ENCODE results near the gene ARHGAP24. TPM values are rescaled to one million over a fixed set of nuclear protein-coding genes. Genes with fewer than 3 reads are reported as not detected.

Gene ARHGAP24
- total RNA-seq, 2 donors from 2014 or later, result 4.2 to 5.2 TPM

- no peak overlapping the region for H3K4me3 ChIP-seq
- no peaks in the 10 kb centered on the region for H3K27me3 ChIP-seq
- H3K36me3 ChIP-seq, result no peaks in the 10 kb centered on the region
- H3K27ac ChIP-seq, result no peak overlapping the region
- no peaks in the 10 kb centered on the region for H3K9me3 ChIP-seq
- TF ChIP-seq, protein P1, sequence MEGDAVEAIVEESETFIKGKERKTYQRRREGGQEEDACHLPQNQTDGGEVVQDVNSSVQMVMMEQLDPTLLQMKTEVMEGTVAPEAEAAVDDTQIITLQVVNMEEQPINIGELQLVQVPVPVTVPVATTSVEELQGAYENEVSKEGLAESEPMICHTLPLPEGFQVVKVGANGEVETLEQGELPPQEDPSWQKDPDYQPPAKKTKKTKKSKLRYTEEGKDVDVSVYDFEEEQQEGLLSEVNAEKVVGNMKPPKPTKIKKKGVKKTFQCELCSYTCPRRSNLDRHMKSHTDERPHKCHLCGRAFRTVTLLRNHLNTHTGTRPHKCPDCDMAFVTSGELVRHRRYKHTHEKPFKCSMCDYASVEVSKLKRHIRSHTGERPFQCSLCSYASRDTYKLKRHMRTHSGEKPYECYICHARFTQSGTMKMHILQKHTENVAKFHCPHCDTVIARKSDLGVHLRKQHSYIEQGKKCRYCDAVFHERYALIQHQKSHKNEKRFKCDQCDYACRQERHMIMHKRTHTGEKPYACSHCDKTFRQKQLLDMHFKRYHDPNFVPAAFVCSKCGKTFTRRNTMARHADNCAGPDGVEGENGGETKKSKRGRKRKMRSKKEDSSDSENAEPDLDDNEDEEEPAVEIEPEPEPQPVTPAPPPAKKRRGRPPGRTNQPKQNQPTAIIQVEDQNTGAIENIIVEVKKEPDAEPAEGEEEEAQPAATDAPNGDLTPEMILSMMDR (IDR thresholded peaks at IDR 0.05), result no peak
- no peak overlapping the region for H3K9ac ChIP-seq (ENCODE audit: low read depth in 2 of 2, low read length in 2 of 2)
- DNase-seq, result no peak
- intact Hi-C loops (cut with DNase I), result no loop called here
- no peaks in the 10 kb centered on the region for H3K4me1 ChIP-seq
These were observed 266.4 kb downstream of the ARHGAP24 start for GRCh38 chr4:85741381-85741780.

GRCh38 chr4:85741921-85742591 lies 267.1 kb downstream of the ARHGAP24 start:
- no peak for DNase-seq
- no peak overlapping the region for H3K27ac ChIP-seq

DNA sequence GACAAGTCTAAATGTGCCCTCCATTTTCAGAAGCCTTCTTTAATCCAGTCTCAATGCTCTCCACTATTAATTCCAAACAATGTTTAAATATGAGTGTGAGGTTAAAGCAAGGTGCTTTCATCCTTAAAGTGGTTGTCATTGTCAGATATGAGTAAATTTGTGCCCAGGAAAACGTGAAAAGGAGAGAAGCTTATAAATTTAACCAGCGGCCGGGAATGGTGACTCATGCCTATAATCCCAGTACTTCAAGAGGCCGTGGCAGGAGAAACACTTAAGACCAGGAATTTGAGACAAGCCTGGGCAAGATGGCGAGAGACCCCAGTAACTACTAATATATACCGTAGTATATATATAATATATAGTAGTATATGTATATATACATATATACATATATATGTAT lies 270.0 kb downstream of the ARHGAP24 start:
- Histone ChIP-seq H3K4me3 (no peak overlapping the region), H3K27me3 (no peaks in the 10 kb centered on the region), H3K36me3 (no peaks in the 10 kb centered on the region), H3K9me3 (no peaks in the 10 kb centered on the region), H3K4me1 (no peaks in the 10 kb centered on the region), H3K9ac (ENCODE audit: low read depth in 2 of 2, low read length in 2 of 2) (no peak overlapping the region), H3K27ac (no peak overlapping the region)
- TF ChIP-seq, protein P1 (IDR thresholded peaks at IDR 0.05), result no peak
- intact Hi-C loops (cut with DNase I), result loop anchor here (5.0 kb wide), 1 partner anchor 598 kb away; no protein-coding TSS in a partner anchor
- DNase-seq, result no peak

More at GRCh38 chr4:85741921-85742591, 267.1 kb downstream of the ARHGAP24 start:
- no peak overlapping the region for H3K9ac ChIP-seq (ENCODE audit: low read depth in 2 of 2, low read length in 2 of 2)
- no peaks in the 10 kb centered on the region for H3K9me3 ChIP-seq
- H3K36me3 ChIP-seq, result no peaks in the 10 kb centered on the region
- TF ChIP-seq, protein P1 (IDR thresholded peaks at IDR 0.05), result no peak
- H3K27me3 ChIP-seq, result no peaks in the 10 kb centered on the region
- H3K4me3 ChIP-seq, result no peak overlapping the region
- no peaks in the 10 kb centered on the region for H3K4me1 ChIP-seq
- intact Hi-C loops (cut with DNase I), result no loop called here

DNA sequence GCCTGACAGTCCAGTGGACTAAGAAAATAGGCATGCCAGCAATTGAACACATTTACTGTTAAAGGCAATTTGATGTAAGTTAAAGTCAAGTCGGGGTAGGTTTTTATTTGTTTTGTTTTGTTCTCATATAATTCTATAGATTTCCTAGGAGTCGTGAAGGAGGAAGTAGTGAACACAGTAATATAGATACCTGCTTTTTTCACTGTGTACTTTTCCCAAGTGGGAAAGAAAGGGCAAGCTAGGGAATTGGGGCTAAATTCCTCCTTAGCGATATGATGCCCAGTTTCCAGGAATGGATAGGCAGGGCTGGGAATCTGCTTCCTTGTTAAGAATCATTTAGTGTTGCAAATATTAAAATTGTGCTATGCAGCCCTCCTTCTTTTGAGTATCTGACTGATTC lies 271.0 kb downstream of the ARHGAP24 start:
- H3K4me3 ChIP-seq, result no peak overlapping the region
- H3K4me1 ChIP-seq, result no peaks in the 10 kb centered on the region
- no peak for DNase-seq
- intact Hi-C loops (cut with DNase I), result loop anchor here (5.0 kb wide), 1 partner anchor 599 kb away; no protein-coding TSS in a partner anchor
- no peak overlapping the region for H3K27ac ChIP-seq
- H3K9ac ChIP-seq (ENCODE audit: low read depth in 2 of 2, low read length in 2 of 2), result no peak overlapping the region
- no peaks in the 10 kb centered on the region for H3K9me3 ChIP-seq
- H3K27me3 ChIP-seq, result no peaks in the 10 kb centered on the region
- TF ChIP-seq, protein P1 (IDR thresholded peaks at IDR 0.05), result no peak
- H3K36me3 ChIP-seq, result no peaks in the 10 kb centered on the region

DNA sequence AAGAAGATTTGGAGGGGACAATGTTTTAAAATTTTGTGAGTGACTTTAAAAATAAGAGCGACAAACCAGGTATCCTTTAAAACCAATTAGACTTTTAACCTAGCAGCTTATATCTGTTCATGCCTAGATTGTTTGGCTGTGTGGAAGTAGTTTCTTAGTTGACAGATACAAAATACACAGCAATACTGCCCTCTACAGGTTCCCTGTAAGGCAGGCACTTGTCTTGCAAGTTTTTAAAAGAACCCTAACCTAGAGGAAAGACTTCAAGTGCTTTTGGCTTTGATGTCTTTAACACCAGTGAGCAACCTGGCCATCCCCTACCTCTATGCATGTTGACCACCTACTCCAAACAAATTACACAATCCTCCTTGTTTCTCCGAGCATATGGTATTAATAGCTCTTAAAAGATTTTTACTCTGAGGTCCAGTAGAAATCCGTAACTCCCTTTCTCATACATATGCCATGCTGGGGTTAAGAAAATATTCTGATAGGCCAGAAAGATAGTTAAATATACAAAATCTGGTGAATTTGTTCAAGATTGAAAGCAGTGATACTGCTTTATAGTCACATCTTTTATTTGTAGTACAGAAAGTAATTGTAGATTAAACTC lies 273.0 kb downstream of the ARHGAP24 start:
- intact Hi-C loops (cut with DNase I), result loop anchor here (2.0 to 5.0 kb wide), 2 partner anchors 327 to 601 kb away; no protein-coding TSS in a partner anchor

More for the DNA sequence above, 273.0 kb downstream of the ARHGAP24 start:
- H3K27me3 ChIP-seq, result no peaks in the 10 kb centered on the region
- DNase-seq, result peak; percentile 43
- H3K36me3 ChIP-seq, result no peaks in the 10 kb centered on the region
- TF ChIP-seq, protein P1 (IDR thresholded peaks at IDR 0.05), result peak; percentile 69
- no peak overlapping the region for H3K27ac ChIP-seq
- no peak overlapping the region for H3K4me3 ChIP-seq
- H3K4me1 ChIP-seq, result no peaks in the 10 kb centered on the region
- no peak overlapping the region for H3K9ac ChIP-seq (ENCODE audit: low read depth in 2 of 2, low read length in 2 of 2)
- no peaks in the 10 kb centered on the region for H3K9me3 ChIP-seq

Data from colonic mucosa (tissue), 4 donors.